Ishikawa (cell line): ENCODE data around the gene ABHD12B.

Source experiments
- CREB1 ChIP-seq: IDR thresholded peaks from 2 replicates; pipeline ENCODE4 v1.6.1; 2012; ENCODE audit warnings: low read depth
- EP300 ChIP-seq: IDR thresholded peaks from 2 replicates; pipeline ENCODE4 v1.6.1; 2012; ENCODE audit warnings: borderline replicate concordance
- NFIC ChIP-seq: IDR thresholded peaks from 2 replicates; pipeline ENCODE4 v1.6.1; 2012
- YY1 ChIP-seq: IDR thresholded peaks from 2 replicates; pipeline ENCODE4 v1.6.1; 2012; ENCODE audit warnings: low read depth
- ZBTB7A ChIP-seq: IDR thresholded peaks from 2 replicates; pipeline ENCODE4 v1.6.1; 2012; ENCODE audit warnings: low read depth
- TF ChIP-seq, protein P1 (sequence below): IDR thresholded peaks from 2 replicates; pipeline ENCODE4 v1.6.1; 2012
- TF ChIP-seq, protein P2 (sequence below): IDR thresholded peaks from 2 replicates; pipeline ENCODE4 v1.6.1; 2012

DNA sequence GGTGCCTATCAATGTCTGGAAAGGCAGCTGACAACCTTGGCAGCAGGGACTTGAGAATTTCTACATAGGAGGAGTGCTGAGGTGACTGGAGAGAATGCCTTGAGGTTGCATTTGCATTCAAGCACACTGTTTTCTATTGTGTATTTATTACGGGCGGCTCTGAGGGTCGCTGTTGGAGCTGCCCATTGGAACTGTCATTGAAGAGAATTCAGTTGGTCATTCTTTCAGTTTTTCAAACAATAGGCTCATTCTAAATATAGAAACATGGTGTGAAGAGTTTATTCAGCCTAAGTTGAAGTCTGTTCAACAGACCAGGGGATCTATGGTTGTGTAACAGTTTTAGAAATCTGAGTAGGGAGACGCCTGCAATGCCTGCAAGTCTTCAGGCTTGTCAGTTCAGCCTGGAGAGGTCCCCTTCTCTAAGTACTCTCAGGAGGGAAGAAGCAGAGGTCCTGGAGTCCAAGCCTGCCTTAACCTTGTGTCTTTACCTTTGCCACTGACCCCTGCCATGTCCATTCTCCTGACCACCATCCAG, 9.8 kb upstream of the ABHD12B start:
- no peak for TF ChIP-seq CREB1
- TF ChIP-seq, protein P1, sequence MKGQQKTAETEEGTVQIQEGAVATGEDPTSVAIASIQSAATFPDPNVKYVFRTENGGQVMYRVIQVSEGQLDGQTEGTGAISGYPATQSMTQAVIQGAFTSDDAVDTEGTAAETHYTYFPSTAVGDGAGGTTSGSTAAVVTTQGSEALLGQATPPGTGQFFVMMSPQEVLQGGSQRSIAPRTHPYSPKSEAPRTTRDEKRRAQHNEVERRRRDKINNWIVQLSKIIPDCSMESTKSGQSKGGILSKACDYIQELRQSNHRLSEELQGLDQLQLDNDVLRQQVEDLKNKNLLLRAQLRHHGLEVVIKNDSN, result no peak
- TF ChIP-seq YY1, result no peak
- TF ChIP-seq, protein P2, sequence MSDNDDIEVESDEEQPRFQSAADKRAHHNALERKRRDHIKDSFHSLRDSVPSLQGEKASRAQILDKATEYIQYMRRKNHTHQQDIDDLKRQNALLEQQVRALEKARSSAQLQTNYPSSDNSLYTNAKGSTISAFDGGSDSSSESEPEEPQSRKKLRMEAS, result no peak
- no peak for TF ChIP-seq NFIC
- TF ChIP-seq ZBTB7A, result no peak
- no peak for TF ChIP-seq EP300
